Parathyroid adenoma (tissue), 2 donors: ENCODE measurements around the gene AQP7.

ENCODE experiments used
- H2AFZ ChIP-seq: fragments of 300-600 bp; sonication (generic); one replicate; pipeline ENCODE4 v1.7.0; 2017; ENCODE audit warnings: antibody characterized with exemption, mild to moderate bottlenecking
- H3K27ac ChIP-seq: fragments of 300-600 bp; sonication (generic); one replicate; pipeline ENCODE4 v1.7.0; 2017
- H3K27me3 ChIP-seq: fragments of 300-600 bp; sonication (generic); one replicate; pipeline ENCODE4 v1.7.0; 2017; ENCODE audit warnings: low read length; ENCODE audit not compliant: control insufficient read depth, insufficient read depth
- H3K36me3 ChIP-seq: fragments of 300-600 bp; sonication (generic); one replicate; pipeline ENCODE4 v1.7.0; 2017; ENCODE audit warnings: low read length; ENCODE audit not compliant: control insufficient read depth, insufficient read depth
- H3K4me1 ChIP-seq: fragments of 300-600 bp; sonication (generic); one replicate; pipeline ENCODE4 v1.7.0; 2017; ENCODE audit warnings: control low read depth
- H3K4me2 ChIP-seq: fragments of 300-600 bp; sonication (generic); one replicate; pipeline ENCODE4 v1.7.0; 2017; ENCODE audit warnings: low read length
- H3K4me3 ChIP-seq: fragments of 300-600 bp; sonication (generic); one replicate; pipeline ENCODE4 v1.7.0; 2017; ENCODE audit warnings: low read depth, low read length
- H3K79me2 ChIP-seq: fragments of 300-600 bp; sonication (generic); one replicate; pipeline ENCODE4 v1.7.0; 2017; ENCODE audit warnings: control low read depth
- H3K9ac ChIP-seq: fragments of 300-600 bp; sonication (generic); one replicate; pipeline ENCODE4 v1.7.0; 2017; ENCODE audit warnings: mild to moderate bottlenecking
- H3K9me3 ChIP-seq: fragments of 300-600 bp; sonication (generic); one replicate; pipeline ENCODE4 v1.7.0; 2017; ENCODE audit warnings: low read length; ENCODE audit not compliant: control insufficient read depth
- TF ChIP-seq, protein P1 (sequence below): fragments of 300-600 bp; sonication (generic); IDR thresholded peaks from one replicate; pipeline ENCODE4 v1.7.0; 2017; ENCODE audit warnings: antibody characterized with exemption, mild to moderate bottlenecking
- donor health status: primary hyperparathyroidism.

The AQP7 gene

DNA sequence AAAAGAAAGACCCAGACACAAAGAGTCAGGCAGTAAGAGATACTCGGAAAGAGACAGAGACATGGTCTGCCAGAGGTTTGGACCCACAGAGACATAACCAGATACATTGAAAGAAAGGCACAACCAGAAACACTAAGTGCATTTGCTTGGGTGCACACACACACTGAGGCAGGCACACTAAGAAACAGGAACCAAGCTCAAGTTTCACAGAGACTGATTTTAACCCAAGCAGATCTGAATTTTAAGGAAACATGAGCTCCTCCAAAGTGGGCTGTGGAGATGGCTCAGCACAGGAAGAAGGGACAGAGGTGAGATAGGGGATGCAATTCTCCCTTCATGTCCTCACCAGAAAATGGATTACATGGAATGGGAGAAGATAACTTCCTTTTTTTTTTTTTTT is 35.5 kb upstream of the AQP7 start:
- Histone ChIP-seq H3K9ac (no peak overlapping the region), H3K4me1 (peaks cover 14% of the 10 kb centered on the region), H3K9me3 (no peaks in the 10 kb centered on the region), H3K36me3 (no peaks in the 10 kb centered on the region), H3K4me3 (no peak overlapping the region), H3K4me2 (no peak overlapping the region), H3K27me3 (no peaks in the 10 kb centered on the region), H3K27ac (no peak overlapping the region), H3K79me2 (no peaks in the 10 kb centered on the region), H2AFZ (no peak overlapping the region)
- TF ChIP-seq, protein P1, sequence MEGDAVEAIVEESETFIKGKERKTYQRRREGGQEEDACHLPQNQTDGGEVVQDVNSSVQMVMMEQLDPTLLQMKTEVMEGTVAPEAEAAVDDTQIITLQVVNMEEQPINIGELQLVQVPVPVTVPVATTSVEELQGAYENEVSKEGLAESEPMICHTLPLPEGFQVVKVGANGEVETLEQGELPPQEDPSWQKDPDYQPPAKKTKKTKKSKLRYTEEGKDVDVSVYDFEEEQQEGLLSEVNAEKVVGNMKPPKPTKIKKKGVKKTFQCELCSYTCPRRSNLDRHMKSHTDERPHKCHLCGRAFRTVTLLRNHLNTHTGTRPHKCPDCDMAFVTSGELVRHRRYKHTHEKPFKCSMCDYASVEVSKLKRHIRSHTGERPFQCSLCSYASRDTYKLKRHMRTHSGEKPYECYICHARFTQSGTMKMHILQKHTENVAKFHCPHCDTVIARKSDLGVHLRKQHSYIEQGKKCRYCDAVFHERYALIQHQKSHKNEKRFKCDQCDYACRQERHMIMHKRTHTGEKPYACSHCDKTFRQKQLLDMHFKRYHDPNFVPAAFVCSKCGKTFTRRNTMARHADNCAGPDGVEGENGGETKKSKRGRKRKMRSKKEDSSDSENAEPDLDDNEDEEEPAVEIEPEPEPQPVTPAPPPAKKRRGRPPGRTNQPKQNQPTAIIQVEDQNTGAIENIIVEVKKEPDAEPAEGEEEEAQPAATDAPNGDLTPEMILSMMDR: no peak

DNA sequence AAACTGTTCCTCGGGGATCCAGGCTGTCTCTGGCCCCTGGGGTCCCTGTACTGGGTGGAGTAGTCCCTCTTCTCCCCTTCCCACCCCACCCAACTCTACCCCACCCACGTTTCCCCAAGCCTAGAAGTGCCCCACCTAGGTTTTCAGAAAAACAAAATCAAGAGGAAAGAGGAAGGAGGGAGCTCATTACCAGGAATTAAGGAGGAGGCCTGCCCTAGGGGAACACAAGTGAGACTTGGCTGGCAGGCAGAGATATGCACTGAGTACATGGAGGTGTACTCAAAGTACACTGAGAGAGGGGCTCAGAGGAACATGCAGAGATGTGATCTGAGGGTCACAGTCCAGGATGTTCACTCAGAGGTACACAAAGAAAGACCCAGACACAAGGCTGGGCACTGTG is 34.8 kb upstream of the AQP7 start:
- Histone ChIP-seq H3K79me2 (no peaks in the 10 kb centered on the region), H3K27ac (no peak overlapping the region), H3K4me3 (no peak overlapping the region)

DNA sequence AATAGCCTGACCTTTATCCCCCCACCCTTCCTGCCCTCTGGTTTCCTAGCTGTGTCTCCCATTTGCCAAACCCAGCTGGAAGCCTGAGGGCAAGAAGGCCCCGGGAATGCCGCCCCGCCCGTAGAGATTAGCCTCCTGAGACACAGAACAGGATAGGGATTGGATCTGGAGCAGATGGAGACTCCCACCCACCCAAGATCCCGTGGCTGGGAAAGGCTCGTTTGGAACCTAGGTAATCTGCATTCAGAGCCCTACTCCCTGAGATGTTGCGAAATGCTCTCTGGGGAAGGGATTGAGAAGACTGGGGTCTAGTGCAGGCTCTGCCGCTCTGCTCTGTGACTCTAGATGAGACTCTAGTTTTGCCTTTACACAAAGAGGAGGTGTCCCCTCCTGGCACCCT is 34.1 kb upstream of the AQP7 start:
- Histone ChIP-seq H3K9me3 (no peaks in the 10 kb centered on the region), H3K27me3 (no peaks in the 10 kb centered on the region), H3K4me3 (no peak overlapping the region), H3K9ac (no peak overlapping the region), H3K4me2 (no peak overlapping the region), H3K4me1 (peaks cover 14% of the 10 kb centered on the region), H2AFZ (no peak overlapping the region), H3K36me3 (no peaks in the 10 kb centered on the region), H3K27ac (no peak overlapping the region), H3K79me2 (no peaks in the 10 kb centered on the region)
- TF ChIP-seq, protein P1: no peak

More for the DNA sequence above, 34.8 kb upstream of the AQP7 start:
- Histone ChIP-seq H3K9ac (no peak overlapping the region), H3K9me3 (no peaks in the 10 kb centered on the region), H3K4me2 (no peak overlapping the region), H2AFZ (no peak overlapping the region), H3K36me3 (no peaks in the 10 kb centered on the region), H3K4me1 (peaks cover 14% of the 10 kb centered on the region), H3K27me3 (no peaks in the 10 kb centered on the region)
- TF ChIP-seq, protein P1: no peak

DNA sequence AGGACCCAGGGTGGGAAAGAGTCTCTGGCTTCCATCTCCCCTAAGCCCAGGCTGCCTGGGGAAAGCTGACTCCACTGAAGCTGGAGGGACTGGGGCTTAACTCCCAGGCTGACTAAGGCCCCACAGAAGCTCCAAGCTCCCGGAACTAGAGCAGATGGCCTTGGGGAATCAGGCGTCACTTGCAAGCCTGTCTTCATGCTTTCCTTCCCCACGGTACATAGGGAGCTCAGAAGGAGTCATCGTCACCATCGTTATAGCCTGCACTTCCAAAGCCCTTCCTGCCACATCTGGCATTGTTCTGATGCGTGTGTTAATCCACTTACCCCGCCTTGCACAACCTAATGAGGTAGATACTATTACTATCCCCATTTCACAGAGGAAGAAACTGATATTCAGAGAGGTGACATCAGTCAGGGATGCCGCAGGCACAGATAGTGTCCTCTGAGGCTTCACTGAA is 33.5 kb upstream of the AQP7 start:
- no peaks in the 10 kb centered on the region for H3K79me2 ChIP-seq
- no peak overlapping the region for H3K9ac ChIP-seq
- H3K27me3 ChIP-seq: no peaks in the 10 kb centered on the region
- peaks cover 14% of the 10 kb centered on the region for H3K4me1 ChIP-seq
- H2AFZ ChIP-seq: no peak overlapping the region
- no peak overlapping the region for H3K27ac ChIP-seq
- no peaks in the 10 kb centered on the region for H3K36me3 ChIP-seq
- H3K4me3 ChIP-seq: no peak overlapping the region
- H3K4me2 ChIP-seq: no peak overlapping the region
- H3K9me3 ChIP-seq: no peaks in the 10 kb centered on the region
- TF ChIP-seq, protein P1: no peak

DNA sequence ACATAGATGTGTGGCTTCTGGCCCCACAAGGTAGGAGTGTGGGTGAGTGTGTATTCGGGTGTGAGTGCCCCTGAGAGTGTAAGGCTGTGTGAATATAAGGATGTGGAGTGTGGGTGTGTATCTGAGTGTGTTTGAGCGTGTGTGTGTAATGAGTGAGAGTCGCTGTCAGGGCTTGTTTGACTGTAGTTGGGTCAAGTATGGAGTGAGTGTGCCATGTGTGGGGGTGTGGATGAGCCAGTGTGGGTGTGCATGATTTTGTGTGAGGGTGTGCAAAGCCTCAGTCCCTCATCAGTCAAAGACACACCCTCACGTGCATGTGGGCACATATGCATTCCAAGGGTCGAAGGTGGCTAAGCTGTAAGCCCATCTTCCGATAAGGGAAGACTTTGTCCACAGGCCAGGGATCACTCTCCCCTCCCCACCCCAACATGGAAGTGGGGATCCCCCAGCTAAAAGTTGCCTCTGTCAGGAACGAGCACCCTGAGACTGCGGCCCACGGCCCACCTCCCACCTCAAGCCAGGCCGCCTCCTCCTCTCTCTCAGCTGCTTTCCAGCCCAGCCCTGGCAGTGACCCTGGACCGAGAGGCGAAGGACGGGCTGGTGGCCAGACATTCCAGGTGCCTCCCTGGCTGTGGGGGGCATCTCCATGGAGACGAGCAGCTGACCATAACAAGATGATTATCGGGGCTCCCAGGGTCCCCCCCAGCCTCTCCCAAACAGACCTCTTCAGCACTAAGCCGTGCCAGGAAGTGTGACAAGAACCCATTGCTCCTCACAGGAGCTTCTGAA is 32.1 kb upstream of the AQP7 start:
- Histone ChIP-seq H3K4me1 (peaks cover 14% of the 10 kb centered on the region), H3K79me2 (no peaks in the 10 kb centered on the region), H3K4me3 (no peak overlapping the region), H3K27me3 (no peaks in the 10 kb centered on the region), H2AFZ (peak overlapping the region; percentile 28), H3K27ac (peak overlapping the region; percentile 33), H3K4me2 (peak overlapping the region; percentile 52), H3K36me3 (no peaks in the 10 kb centered on the region), H3K9ac (no peak overlapping the region), H3K9me3 (no peaks in the 10 kb centered on the region)
- TF ChIP-seq, protein P1: no peak
